Measurements from ENCODE around the gene CLEC3B. TPM values are rescaled to one million over a fixed set of nuclear protein-coding genes. Genes with fewer than 3 reads are reported as not detected.

The CLEC3B gene
- total RNA-seq, 1 experiment from 2014 or later: 1.8 TPM

- intact Hi-C loops (cut with micrococcal nuclease): no loop called here
- no peak for TF ChIP-seq EZH2 (IDR thresholded peaks at IDR 0.05; ENCODE audit: low read length, unreplicated experiment)
- no peak for TF ChIP-seq EZH2phosphoT487 (IDR thresholded peaks at IDR 0.05; ENCODE audit: borderline replicate concordance, low read length)
- no peak for TF ChIP-seq CTCF (conservative IDR thresholded peaks at IDR 0.05; ENCODE audit: low read depth, low read length)
- Histone ChIP-seq H3K27me3 (ENCODE audit: low read length) (no peaks in the 10 kb centered on the region), H2AFZ (ENCODE audit: low read length) (no peak overlapping the region), H3K4me3 (ENCODE audit: low read length) (no peak overlapping the region), H3K4me2 (ENCODE audit: low read length) (no peak overlapping the region), H3F3A (ENCODE audit: low read length, unreplicated experiment) (no peaks in the 10 kb centered on the region), H3K9ac (ENCODE audit: low read length) (no peak overlapping the region), H3K9me3 (ENCODE audit: low read length) (no peaks in the 10 kb centered on the region), H3K4me1 (ENCODE audit: insufficient read depth, low read length) (peaks cover 14% of the 10 kb centered on the region), H3K79me2 (ENCODE audit: low read length) (peaks cover 15% of the 10 kb centered on the region), H3K9me2 (replicated peaks; ENCODE audit: low read length) (no peaks in the 10 kb centered on the region), H3K36me3 (ENCODE audit: low read depth, low read length) (peaks cover 48% of the 10 kb centered on the region), H4K20me1 (ENCODE audit: low read length) (no peaks in the 10 kb centered on the region), H3K27ac (ENCODE audit: low read length) (no peak overlapping the region)
- ChIA-PET CTCF (no interaction called here), POLR2A (ENCODE audit: unreplicated experiment) (interaction anchor here (0.5 kb wide), 1 partner anchor 42 kb away, joined by 4 read pairs; no protein-coding TSS in a partner anchor)
- DNase-seq: no peak
- ATAC-seq: no peak
- no TSS peak for BruUV-seq (replicated peaks)
Measured at GRCh38 chr3:45081506-45082141, 55.5 kb downstream of the CLEC3B start.

- no peak for TF ChIP-seq EZH2 (IDR thresholded peaks at IDR 0.05; ENCODE audit: low read length, unreplicated experiment)
- no peak for TF ChIP-seq CTCF (conservative IDR thresholded peaks at IDR 0.05; ENCODE audit: low read depth, low read length)
- no peak for TF ChIP-seq EZH2phosphoT487 (IDR thresholded peaks at IDR 0.05; ENCODE audit: borderline replicate concordance, low read length)
- Histone ChIP-seq H3K27me3 (ENCODE audit: low read length) (no peaks in the 10 kb centered on the region), H4K20me1 (ENCODE audit: low read length) (no peaks in the 10 kb centered on the region), H3K4me1 (ENCODE audit: insufficient read depth, low read length) (peaks cover 14% of the 10 kb centered on the region), H3K9ac (ENCODE audit: low read length) (no peak overlapping the region), H3K36me3 (ENCODE audit: low read depth, low read length) (peaks cover 53% of the 10 kb centered on the region), H3K79me2 (ENCODE audit: low read length) (peaks cover 20% of the 10 kb centered on the region), H3K4me2 (ENCODE audit: low read length) (no peak overlapping the region), H2AFZ (ENCODE audit: low read length) (no peak overlapping the region), H3K27ac (ENCODE audit: low read length) (no peak overlapping the region), H3K9me2 (replicated peaks; ENCODE audit: low read length) (no peaks in the 10 kb centered on the region), H3K4me3 (ENCODE audit: low read length) (no peak overlapping the region), H3F3A (ENCODE audit: low read length, unreplicated experiment) (no peaks in the 10 kb centered on the region), H3K9me3 (ENCODE audit: low read length) (no peaks in the 10 kb centered on the region)
- intact Hi-C loops (cut with micrococcal nuclease): no loop called here
- no TSS peak for BruUV-seq (replicated peaks)
- no peak for DNase-seq
- ChIA-PET CTCF (no interaction called here), POLR2A (ENCODE audit: unreplicated experiment) (interaction anchor here (0.5 kb wide), 1 partner anchor 42 kb away, joined by 4 read pairs; no protein-coding TSS in a partner anchor)
- ATAC-seq: no peak
Measured at GRCh38 chr3:45082142-45082538, 56.0 kb downstream of the CLEC3B start.

DNA sequence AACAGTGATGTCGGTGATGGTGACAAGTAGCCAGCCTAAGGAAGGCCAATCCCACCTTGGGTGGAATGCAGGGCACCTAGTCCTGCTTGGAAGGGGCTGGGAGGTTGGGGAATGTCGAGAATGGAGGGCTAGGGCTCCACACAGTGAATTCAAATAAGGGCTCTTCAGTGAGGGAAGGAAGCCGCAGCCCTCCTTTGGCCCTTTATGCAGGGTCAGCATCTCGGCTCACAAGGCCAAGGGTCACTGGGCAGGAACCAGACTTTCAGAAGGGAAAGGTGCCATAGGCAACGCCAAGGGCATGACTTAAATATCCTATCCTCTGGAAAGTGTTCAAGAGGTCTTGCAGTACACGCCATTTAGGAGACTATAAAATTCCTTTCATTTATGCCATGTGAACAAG is 56.9 kb downstream of the CLEC3B start:
- ChIA-PET CTCF (no interaction called here), POLR2A (ENCODE audit: unreplicated experiment) (no interaction called here)
- ATAC-seq: no peak
- DNase-seq: no peak
- peaks cover 14% of the 10 kb centered on the region for H3K4me1 ChIP-seq (ENCODE audit: insufficient read depth, low read length)
- H3K4me3 ChIP-seq (ENCODE audit: low read length): no peak overlapping the region
- H3K27me3 ChIP-seq (ENCODE audit: low read length): no peaks in the 10 kb centered on the region
- no peaks in the 10 kb centered on the region for H3K9me2 ChIP-seq (replicated peaks; ENCODE audit: low read length)
- TF ChIP-seq EZH2 (IDR thresholded peaks at IDR 0.05; ENCODE audit: low read length, unreplicated experiment) (no peak), EZH2phosphoT487 (IDR thresholded peaks at IDR 0.05; ENCODE audit: borderline replicate concordance, low read length) (no peak), CTCF (conservative IDR thresholded peaks at IDR 0.05; ENCODE audit: low read depth, low read length) (no peak)
- peaks cover 24% of the 10 kb centered on the region for H3K79me2 ChIP-seq (ENCODE audit: low read length)
- intact Hi-C loops (cut with micrococcal nuclease): no loop called here
- H2AFZ ChIP-seq (ENCODE audit: low read length): no peak overlapping the region
- no peak overlapping the region for H3K4me2 ChIP-seq (ENCODE audit: low read length)
- H3K9ac ChIP-seq (ENCODE audit: low read length): no peak overlapping the region
- H3K36me3 ChIP-seq (ENCODE audit: low read depth, low read length): peaks cover 59% of the 10 kb centered on the region
- BruUV-seq (replicated peaks): no TSS peak
- no peak overlapping the region for H3K27ac ChIP-seq (ENCODE audit: low read length)
- H3K9me3 ChIP-seq (ENCODE audit: low read length): no peaks in the 10 kb centered on the region
- no peaks in the 10 kb centered on the region for H4K20me1 ChIP-seq (ENCODE audit: low read length)
- no peaks in the 10 kb centered on the region for H3F3A ChIP-seq (ENCODE audit: low read length, unreplicated experiment)
